Mesenteric fat pad (tissue), 1 donor: ENCODE data around the gene MRPL55. TPM values are rescaled to one million over a fixed set of nuclear protein-coding genes. Genes with fewer than 3 reads are reported as not detected.

ENCODE experiments used
- DNase-seq: peaks from one replicate; pipeline ENCODE4 v3.0.0-alpha.2; 2020; ENCODE audit warnings: low spot score
- total RNA-seq: library from RNA; stranded (reverse); fragmentation: NEBNext Ultra II Directional; extraction: Animal tissue kit (Norgen Biotek cat#: 25700); gene quantifications from one replicate; pipeline ENCODE4 v1.2.1, GENCODE V29; 2021
- donor health status: DM: yes; HTN: yes; CAD: no.

MRPL55 gene
- total RNA-seq, 1 donor from 2014 or later = 38.9 TPM

GRCh38 chr1:228102791-228103620 lies 6.1 kb downstream of the MRPL55 start, which contains the start of gene C1orf35:
C1orf35 (minus strand) TSS chr1:228103325; CDS start chr1:228103227, 98 bp downstream.
- DNase-seq = peak; percentile 98

GRCh38 chr1:228101994-228102790 lies 6.9 kb downstream of the MRPL55 start:
- peak; percentile 90 for DNase-seq

GRCh38 chr1:228101614-228101993 lies 7.5 kb downstream of the MRPL55 start:
- DNase-seq = peak; percentile 84

GRCh38 chr1:228100822-228101613 lies 8.1 kb downstream of the MRPL55 start:
- peak; percentile 83 for DNase-seq

- peak; percentile 81 for DNase-seq
Observed at GRCh38 chr1:228099331-228099732, 9.8 kb downstream of the MRPL55 start.

- peak; percentile 69 for DNase-seq
Observed at GRCh38 chr1:228098323-228098931, 10.7 kb downstream of the MRPL55 start.

GRCh38 chr1:228097333-228098081 lies 11.6 kb downstream of the MRPL55 start:
- DNase-seq = peak; percentile 87

- peak; percentile 79 for DNase-seq
Observed at GRCh38 chr1:228096416-228097332, 12.4 kb downstream of the MRPL55 start.

GRCh38 chr1:228095938-228096337 lies 13.2 kb downstream of the MRPL55 start:
- no peak for DNase-seq

- DNase-seq = no peak
Observed at GRCh38 chr1:228095161-228095560, 13.9 kb downstream of the MRPL55 start.

GRCh38 chr1:228094432-228095016 lies 14.6 kb downstream of the MRPL55 start:
- no peak for DNase-seq

GRCh38 chr1:228093050-228093906 lies 15.8 kb downstream of the MRPL55 start:
- no peak for DNase-seq

- no peak for DNase-seq
Observed at GRCh38 chr1:228092342-228093049, 16.6 kb downstream of the MRPL55 start.

GRCh38 chr1:228091084-228091483 lies 18.0 kb downstream of the MRPL55 start:
- no peak for DNase-seq

- DNase-seq = no peak
Observed at GRCh38 chr1:228090613-228091081, 18.5 kb downstream of the MRPL55 start.

- peak; percentile 78 for DNase-seq
Observed at GRCh38 chr1:228089519-228090380, 19.3 kb downstream of the MRPL55 start.
